DOHH2 (cell line): ENCODE results near the gene MGAM2.

Experiments
- EZH2phosphoT487 ChIP-seq: fragments of 200-600 bp; sonication (generic); IDR thresholded peaks from 2 replicates; pipeline ENCODE4 v1.6.1; 2017; ENCODE audit warnings: borderline replicate concordance, mild to moderate bottlenecking, antibody characterized with exemption, low read length, moderate library complexity, mixed read lengths
- TF ChIP-seq, protein P1 (sequence below): fragments of 200-600 bp; sonication (generic); IDR thresholded peaks from one replicate; pipeline ENCODE4 v1.5.1; 2014; ENCODE audit warnings: antibody characterized with exemption, mild to moderate bottlenecking, low read depth, low read length; ENCODE audit not compliant: poor library complexity, severe bottlenecking

DNA sequence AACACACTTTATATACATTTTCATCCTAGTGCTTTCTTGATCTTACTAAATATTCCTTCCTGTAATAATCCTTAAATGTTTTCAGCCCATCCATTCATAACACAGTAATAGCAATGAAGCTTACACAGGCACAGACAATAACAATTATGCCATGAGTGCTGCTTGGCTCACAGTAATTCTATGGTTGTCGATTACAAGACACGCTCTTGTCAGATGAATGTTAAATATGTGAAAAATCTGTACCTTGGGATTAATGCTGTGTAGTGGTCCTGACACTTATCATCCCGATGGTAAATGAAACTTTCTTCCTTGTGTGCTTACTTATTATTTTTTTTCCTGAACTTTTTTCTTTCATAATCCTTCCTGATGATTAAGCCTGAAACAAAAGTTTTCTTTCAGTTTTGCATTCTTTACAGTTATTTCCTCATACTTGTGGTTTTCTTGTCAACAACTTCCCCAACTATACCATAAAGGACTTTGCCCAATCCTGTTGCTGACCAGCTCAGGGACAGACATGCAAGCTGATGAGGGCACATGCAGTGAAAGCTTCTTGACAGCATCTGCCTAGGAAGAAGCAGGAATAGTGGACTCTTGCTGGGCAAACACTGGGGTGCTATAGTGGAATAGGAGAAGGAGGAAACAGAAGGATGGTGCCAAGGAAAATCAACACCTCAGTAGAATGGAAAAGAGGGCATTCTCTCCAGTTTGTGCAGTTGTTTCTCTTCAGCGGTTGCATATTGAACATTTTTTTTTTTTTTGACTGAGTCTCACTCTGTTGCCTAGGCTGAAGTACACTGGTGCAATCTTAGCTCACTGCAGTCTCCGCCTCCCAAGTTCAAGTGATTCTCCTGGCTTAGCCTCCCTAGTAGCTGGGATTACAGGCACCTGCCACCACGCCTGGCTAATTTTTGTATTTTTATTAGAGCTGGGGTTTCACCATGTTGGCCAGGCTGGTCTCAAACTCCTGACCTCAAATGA is 6.7 kb upstream of the MGAM2 start:
- TF ChIP-seq, protein P1, sequence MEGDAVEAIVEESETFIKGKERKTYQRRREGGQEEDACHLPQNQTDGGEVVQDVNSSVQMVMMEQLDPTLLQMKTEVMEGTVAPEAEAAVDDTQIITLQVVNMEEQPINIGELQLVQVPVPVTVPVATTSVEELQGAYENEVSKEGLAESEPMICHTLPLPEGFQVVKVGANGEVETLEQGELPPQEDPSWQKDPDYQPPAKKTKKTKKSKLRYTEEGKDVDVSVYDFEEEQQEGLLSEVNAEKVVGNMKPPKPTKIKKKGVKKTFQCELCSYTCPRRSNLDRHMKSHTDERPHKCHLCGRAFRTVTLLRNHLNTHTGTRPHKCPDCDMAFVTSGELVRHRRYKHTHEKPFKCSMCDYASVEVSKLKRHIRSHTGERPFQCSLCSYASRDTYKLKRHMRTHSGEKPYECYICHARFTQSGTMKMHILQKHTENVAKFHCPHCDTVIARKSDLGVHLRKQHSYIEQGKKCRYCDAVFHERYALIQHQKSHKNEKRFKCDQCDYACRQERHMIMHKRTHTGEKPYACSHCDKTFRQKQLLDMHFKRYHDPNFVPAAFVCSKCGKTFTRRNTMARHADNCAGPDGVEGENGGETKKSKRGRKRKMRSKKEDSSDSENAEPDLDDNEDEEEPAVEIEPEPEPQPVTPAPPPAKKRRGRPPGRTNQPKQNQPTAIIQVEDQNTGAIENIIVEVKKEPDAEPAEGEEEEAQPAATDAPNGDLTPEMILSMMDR = no peak
- no peak for TF ChIP-seq EZH2phosphoT487
